ENCODE results near the gene MIF. TPM values are rescaled to one million over a fixed set of nuclear protein-coding genes. Genes with fewer than 3 reads are reported as not detected.
"Not testable (repeated sequence)": the region's sequence is repeated elsewhere in the genome, so short reads cannot be mapped to it uniquely, and the experiment has no call there.

MIF gene
- total RNA-seq, 4 donors from 2014 or later = 160 to 481 (median 281) TPM

- Histone ChIP-seq H3K4me1 (peaks cover 0 to 35% (median 14%) of the 10 kb centered on the region in 4 donors), H3K27ac (no peak overlapping the region), H3K36me3 (peaks cover 0 to 19% (median 0%) of the 10 kb centered on the region in 3 donors), H3K27me3 (no peaks in the 10 kb centered on the region), H3K4me3 (no peak overlapping the region), H3K9me3 (no peaks in the 10 kb centered on the region)
- 85 to 96% methylated on average over 3 of the region's 3 CpGs for WGBS, 2 donors
- no peak for TF ChIP-seq POLR2A (IDR thresholded peaks at IDR 0.05)
- TF ChIP-seq EP300 (IDR thresholded peaks at IDR 0.05) = no peak
- TF ChIP-seq CTCF (IDR thresholded peaks at IDR 0.05) = no peak
- no peak for DNase-seq (ENCODE audit: low spot score in 2 of 2)
Observed at GRCh38 chr22:23897320-23897719, 3.1 kb downstream of the MIF start.

GRCh38 chr22:23898006-23898974 is 4.1 kb downstream of the MIF start:
- Histone ChIP-seq H3K4me3 (no peak overlapping the region), H3K36me3 (peaks cover 0 to 19% (median 0%) of the 10 kb centered on the region in 3 donors), H3K27ac (peak overlapping the region in 1 of 4 donors; percentile 22), H3K27me3 (no peaks in the 10 kb centered on the region), H3K4me1 (peaks cover 0 to 35% (median 14%) of the 10 kb centered on the region in 4 donors), H3K9me3 (no peaks in the 10 kb centered on the region)
- TF ChIP-seq EP300 (IDR thresholded peaks at IDR 0.05) = no peak
- no peak for TF ChIP-seq CTCF (IDR thresholded peaks at IDR 0.05)
- TF ChIP-seq POLR2A (IDR thresholded peaks at IDR 0.05) = no peak
- 59 to 64% methylated on average over 8 of the region's 8 CpGs for WGBS, 2 donors
- DNase-seq (ENCODE audit: low spot score in 2 of 2) = no peak

GRCh38 chr22:23899042-23899745 is 5.0 kb downstream of the MIF start:
- no peak overlapping the region for H3K4me3 ChIP-seq
- peaks cover 0 to 19% (median 0%) of the 10 kb centered on the region in 3 donors for H3K36me3 ChIP-seq
- TF ChIP-seq POLR2A (IDR thresholded peaks at IDR 0.05) (no peak), EP300 (IDR thresholded peaks at IDR 0.05) (no peak), CTCF (IDR thresholded peaks at IDR 0.05) (no peak)
- WGBS, 2 donors = 58 to 59% methylated on average over 6 of the region's 6 CpGs
- no peaks in the 10 kb centered on the region for H3K27me3 ChIP-seq
- H3K9me3 ChIP-seq = no peaks in the 10 kb centered on the region
- DNase-seq (ENCODE audit: low spot score in 2 of 2) = no peak
- peak overlapping the region in 1 of 4 donors; percentile 22 for H3K27ac ChIP-seq
- peaks cover 0 to 30% (median 9%) of the 10 kb centered on the region in 4 donors for H3K4me1 ChIP-seq

- H3K36me3 ChIP-seq = peaks cover 0 to 19% (median 0%) of the 10 kb centered on the region in 3 donors
- H3K27me3 ChIP-seq; DNase-seq (ENCODE audit: low spot score in 2 of 2); H3K9me3 ChIP-seq; H3K27ac ChIP-seq; H3K4me3 ChIP-seq: not testable (repeated sequence)
- H3K4me1 ChIP-seq = peaks cover 0 to 25% (median 6%) of the 10 kb centered on the region in 4 donors
- 92 to 96% methylated on average over 4 of the region's 4 CpGs for WGBS, 2 donors
Observed at GRCh38 chr22:23900227-23900626, 6.0 kb downstream of the MIF start.

- Histone ChIP-seq H3K9me3 (no peaks in the 10 kb centered on the region), H3K4me3 (no peak overlapping the region), H3K4me1 (peaks cover 0 to 11% (median 0%) of the 10 kb centered on the region in 4 donors), H3K27ac (no peak overlapping the region), H3K27me3 (no peaks in the 10 kb centered on the region), H3K36me3 (peaks cover 0 to 13% (median 0%) of the 10 kb centered on the region in 3 donors)
- TF ChIP-seq CTCF (IDR thresholded peaks at IDR 0.05) (no peak), POLR2A (IDR thresholded peaks at IDR 0.05) (no peak), EP300 (IDR thresholded peaks at IDR 0.05) (no peak)
- no peak for DNase-seq (ENCODE audit: low spot score in 2 of 2)
- 93 to 96% methylated on average over 4 of the region's 4 CpGs for WGBS, 2 donors
Observed at GRCh38 chr22:23901600-23901999, 7.4 kb downstream of the MIF start.
